SK-N-SH treated with all-trans-retinoic acid at 6 μM for 48 hours (cell line): Measurements from ENCODE around the gene NME7.

Source experiments
- ATAC-seq: fragments of 200-7000 bp; cut with Tn5 transposase; 3 replicates; pipeline ENCODE4 v1.9.1; 2020; ENCODE audit warnings: mild to moderate bottlenecking, moderate library complexity
- ARNTL ChIP-seq: fragments of 450-650 bp; formaldehyde crosslinking; IDR thresholded peaks from 2 replicates; pipeline ENCODE4 v1.5.0; 2020; ENCODE audit warnings: low read depth, mild to moderate bottlenecking, moderate library complexity, borderline replicate concordance
- BACH2 ChIP-seq: fragments of 250-450 bp; sonication (Bioruptor Pico); IDR thresholded peaks from 2 replicates; pipeline ENCODE4 v1.9.0; 2021; ENCODE audit warnings: mild to moderate bottlenecking, borderline replicate concordance
- CREB5 ChIP-seq: fragments of 250-450 bp; sonication (Bioruptor Pico); IDR thresholded peaks from 2 replicates; pipeline ENCODE4 v1.5.1; 2020; ENCODE audit warnings: low read depth, mild to moderate bottlenecking, moderate library complexity
- CSDC2 ChIP-seq: fragments of 250-450 bp; sonication (Bioruptor Pico); IDR thresholded peaks from 2 replicates; pipeline ENCODE4 v1.5.0; 2020; ENCODE audit warnings: mild to moderate bottlenecking, moderate library complexity
- CSRNP3 ChIP-seq: fragments of 250-450 bp; sonication (Bioruptor Pico); IDR thresholded peaks from 2 replicates; pipeline ENCODE4 v1.5.1; 2021; ENCODE audit warnings: mild to moderate bottlenecking, moderate library complexity
- ESRRG ChIP-seq: fragments of 250-450 bp; sonication (Bioruptor Pico); IDR thresholded peaks from 2 replicates; pipeline ENCODE4 v1.6.1; 2021; ENCODE audit warnings: mild to moderate bottlenecking
- GLIS3 ChIP-seq: fragments of 250-450 bp; sonication (Bioruptor Pico); IDR thresholded peaks from 2 replicates; pipeline ENCODE4 v1.5.0; 2020; ENCODE audit warnings: mild to moderate bottlenecking, moderate library complexity
- ISL1 ChIP-seq: fragments of 250-450 bp; sonication (Bioruptor Pico); IDR thresholded peaks from 2 replicates; pipeline ENCODE4 v2.1.2; 2022; ENCODE audit warnings: mild to moderate bottlenecking, moderate library complexity
- OSR1 ChIP-seq: fragments of 250-450 bp; sonication (Bioruptor Pico); IDR thresholded peaks from 2 replicates; pipeline ENCODE4 v1.8.0; 2022; ENCODE audit warnings: moderate library complexity, mild to moderate bottlenecking, inconsistent platforms
- PATZ1 ChIP-seq: fragments of 250-450 bp; sonication (Bioruptor Pico); IDR thresholded peaks from 2 replicates; pipeline ENCODE4 v1.8.0; 2020; ENCODE audit warnings: mild to moderate bottlenecking, moderate library complexity, borderline replicate concordance
- POU6F1 ChIP-seq: fragments of 250-450 bp; sonication (Bioruptor Pico); IDR thresholded peaks from 2 replicates; pipeline ENCODE4 v1.8.0; 2021; ENCODE audit warnings: low read depth, mild to moderate bottlenecking, moderate library complexity, borderline replicate concordance
- PPARA ChIP-seq: fragments of 250-450 bp; sonication (Bioruptor Pico); IDR thresholded peaks from 2 replicates; pipeline ENCODE4 v1.5.0; 2020; ENCODE audit warnings: mild to moderate bottlenecking, borderline replicate concordance
- SNAI2 ChIP-seq: fragments of 250-450 bp; sonication (Bioruptor Pico); IDR thresholded peaks from 2 replicates; pipeline ENCODE4 v1.5.0; 2020; ENCODE audit warnings: mild to moderate bottlenecking, moderate library complexity
- TOX ChIP-seq: fragments of 250-450 bp; sonication (Bioruptor Pico); IDR thresholded peaks from 2 replicates; pipeline ENCODE4 v1.8.0; 2021; ENCODE audit warnings: mild to moderate bottlenecking, moderate library complexity, borderline replicate concordance
- TSHZ2 ChIP-seq: fragments of 250-450 bp; sonication (Bioruptor Pico); IDR thresholded peaks from 2 replicates; pipeline ENCODE4 v1.5.0; 2020; ENCODE audit warnings: mild to moderate bottlenecking, moderate library complexity
- ZC3H10 ChIP-seq: fragments of 250-450 bp; sonication (Bioruptor Pico); IDR thresholded peaks from 2 replicates; pipeline ENCODE4 v1.5.1; 2021; ENCODE audit warnings: mild to moderate bottlenecking, moderate library complexity
- ZFP3 ChIP-seq: fragments of 250-450 bp; sonication (Bioruptor Pico); IDR thresholded peaks from 2 replicates; pipeline ENCODE4 v1.5.0; 2020; ENCODE audit warnings: mild to moderate bottlenecking, moderate library complexity
- ZFP30 ChIP-seq: fragments of 450-650 bp; formaldehyde crosslinking; IDR thresholded peaks from 2 replicates; pipeline ENCODE4 v1.5.0; 2022; ENCODE audit warnings: mild to moderate bottlenecking, moderate library complexity
- ZNF70 ChIP-seq: fragments of 450-650 bp; formaldehyde crosslinking; IDR thresholded peaks from 2 replicates; pipeline ENCODE4 v1.5.0; 2020; ENCODE audit warnings: mild to moderate bottlenecking, moderate library complexity
- ZNF8 ChIP-seq: fragments of 450-650 bp; formaldehyde crosslinking; IDR thresholded peaks from 2 replicates; pipeline ENCODE4 v1.5.0; 2020; ENCODE audit warnings: mild to moderate bottlenecking, moderate library complexity

NME7 gene

GRCh38 chr1:169360415-169360814 lies 7.2 kb downstream of the NME7 start:
- TF ChIP-seq ZFP30 (CRISPR knock-in tag) (no peak), TSHZ2 (no peak), SNAI2 (no peak), PATZ1 (CRISPR knock-in tag) (no peak), ARNTL (CRISPR knock-in tag) (no peak), ZC3H10 (CRISPR knock-in tag) (no peak), PPARA (CRISPR knock-in tag) (no peak), ZNF8 (CRISPR knock-in tag) (no peak), TOX (CRISPR knock-in tag) (no peak), BACH2 (CRISPR knock-in tag) (no peak), CREB5 (CRISPR knock-in tag) (no peak), CSRNP3 (CRISPR knock-in tag) (no peak), ESRRG (CRISPR knock-in tag) (no peak), ZFP3 (CRISPR knock-in tag) (no peak), CSDC2 (no peak), OSR1 (CRISPR knock-in tag) (no peak), POU6F1 (CRISPR knock-in tag) (no peak), ZNF70 (CRISPR knock-in tag) (no peak), GLIS3 (no peak), ISL1 (CRISPR knock-in tag) (no peak)
- no peak for ATAC-seq

- peak; percentile 68 for ATAC-seq
- 0 out of 2 replicates have a peak, but pooled peaks have one; percentile 3 for TF ChIP-seq TOX (CRISPR knock-in tag)
- TF ChIP-seq CSRNP3 (CRISPR knock-in tag), result no peak
These were observed 19.1 kb downstream of the NME7 start for GRCh38 chr1:169348383-169349036.
